ENCODE measurements around the gene MVB12B.

Gene MVB12B

DNA sequence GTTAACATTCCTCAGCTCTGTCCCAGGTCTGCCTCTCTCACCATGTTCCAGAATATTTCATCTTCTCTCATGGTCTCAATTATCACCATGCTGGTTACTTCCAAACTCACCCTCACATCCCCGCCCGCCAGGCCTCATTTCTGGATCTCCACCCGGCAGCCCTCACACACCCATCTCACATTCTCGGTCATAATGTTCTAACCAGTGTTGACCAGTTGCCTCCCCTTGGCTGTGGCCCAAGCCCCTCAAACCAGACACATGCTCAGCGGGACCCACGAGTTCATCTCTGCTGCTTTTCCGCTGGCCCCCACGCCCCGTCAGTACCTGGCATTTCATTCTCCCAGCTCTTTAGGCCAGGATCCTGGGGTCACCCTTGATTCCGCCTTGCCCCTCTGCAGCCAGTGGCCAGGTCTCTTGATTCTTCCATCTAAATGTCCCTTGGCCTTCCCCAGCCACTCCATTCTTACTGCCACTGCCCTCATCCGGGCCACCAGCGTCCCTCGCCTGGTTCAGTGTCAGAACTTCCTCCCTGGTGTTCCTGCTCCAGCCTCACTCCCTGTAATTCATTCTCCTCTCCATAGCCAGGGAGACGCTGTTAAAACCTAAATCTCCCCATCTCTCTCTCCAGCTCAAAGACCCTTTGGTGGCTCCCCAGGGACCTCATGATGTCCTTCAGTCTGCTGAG, 141.7 kb downstream of the MVB12B start:
- Histone ChIP-seq H3K27me3 (ENCODE audit: insufficient read depth, low read length) (no peaks in the 10 kb centered on the region), H3K18ac (ENCODE audit: low read length) (no peak overlapping the region), H2BK120ac (ENCODE audit: insufficient read depth, low read length, poor library complexity) (no peak overlapping the region), H3K79me1 (ENCODE audit: low read length) (no peaks in the 10 kb centered on the region), H3K79me2 (ENCODE audit: control insufficient read depth, insufficient read depth, low read length, poor library complexity) (no peaks in the 10 kb centered on the region), H4K91ac (ENCODE audit: low read depth, low read length) (no peak overlapping the region), H2AK5ac (ENCODE audit: low read length) (no peak overlapping the region), H3K4me1 (ENCODE audit: control insufficient read depth in 1 of 2, insufficient read depth in 2 of 2, low read length in 2 of 2) (peaks cover 0 to 4% of the 10 kb centered on the region in 2 experiments), H4K12ac (ENCODE audit: low read depth, low read length) (no peak overlapping the region), H3K4me2 (ENCODE audit: low read length) (no peak overlapping the region), H2BK12ac (ENCODE audit: low read length) (no peak overlapping the region), H4K8ac (ENCODE audit: low read depth, low read length) (no peak overlapping the region), H3K4ac (ENCODE audit: low read depth, low read length) (no peak overlapping the region), H3K23ac (ENCODE audit: low read length) (no peak overlapping the region), H3K4me3 (ENCODE audit: low read depth, low read length) (no peak overlapping the region), H3K14ac (ENCODE audit: low read length) (no peak overlapping the region), H2BK5ac (ENCODE audit: low read depth, low read length, poor library complexity) (no peak overlapping the region), H3K9ac (ENCODE audit: low read length) (no peak overlapping the region), H3K27ac (ENCODE audit: low read depth, low read length) (no peak overlapping the region), H3K9me3 (ENCODE audit: insufficient read depth, low read depth, low read length) (no peaks in the 10 kb centered on the region), H2AFZ (ENCODE audit: insufficient read depth, low read length, poor library complexity) (no peak overlapping the region), H3K36me3 (ENCODE audit: control insufficient read depth in 1 of 2, insufficient read depth in 2 of 2, low read length in 2 of 2) (peaks cover 3 to 4% of the 10 kb centered on the region in 2 experiments)
- no peak for DNase-seq
- no CpG with 5 or more reads among the region's 14 CpGs for WGBS (ENCODE audit: extremely low coverage, insufficient coverage, insufficient read length)

- no peak overlapping the region for H3K23ac ChIP-seq (ENCODE audit: low read length)
- H2AFZ ChIP-seq (ENCODE audit: insufficient read depth, low read length, poor library complexity), result no peak overlapping the region
- H3K4me1 ChIP-seq (ENCODE audit: control insufficient read depth in 1 of 2, insufficient read depth in 2 of 2, low read length in 2 of 2), result peaks cover 0 to 7% of the 10 kb centered on the region in 2 experiments
- no peak overlapping the region for H3K18ac ChIP-seq (ENCODE audit: low read length)
- no peaks in the 10 kb centered on the region for H3K79me2 ChIP-seq (ENCODE audit: control insufficient read depth, insufficient read depth, low read length, poor library complexity)
- H2AK5ac ChIP-seq (ENCODE audit: low read length), result no peak overlapping the region
- H3K9me3 ChIP-seq (ENCODE audit: insufficient read depth, low read depth, low read length), result no peaks in the 10 kb centered on the region
- no peak overlapping the region for H2BK12ac ChIP-seq (ENCODE audit: low read length)
- H3K14ac ChIP-seq (ENCODE audit: low read length), result no peak overlapping the region
- no peak overlapping the region for H4K8ac ChIP-seq (ENCODE audit: low read depth, low read length)
- no peak overlapping the region for H2BK120ac ChIP-seq (ENCODE audit: insufficient read depth, low read length, poor library complexity)
- no peak overlapping the region for H2BK5ac ChIP-seq (ENCODE audit: low read depth, low read length, poor library complexity)
- H3K36me3 ChIP-seq (ENCODE audit: control insufficient read depth in 1 of 2, insufficient read depth in 2 of 2, low read length in 2 of 2), result peaks cover 3 to 7% of the 10 kb centered on the region in 2 experiments
- no CpG with 5 or more reads among the region's 12 CpGs for WGBS (ENCODE audit: extremely low coverage, insufficient coverage, insufficient read length)
- no peak overlapping the region for H3K4me2 ChIP-seq (ENCODE audit: low read length)
- H3K79me1 ChIP-seq (ENCODE audit: low read length), result no peaks in the 10 kb centered on the region
- H3K27me3 ChIP-seq (ENCODE audit: insufficient read depth, low read length), result no peaks in the 10 kb centered on the region
- no peak overlapping the region for H3K9ac ChIP-seq (ENCODE audit: low read length)
- H3K4ac ChIP-seq (ENCODE audit: low read depth, low read length), result no peak overlapping the region
- H4K12ac ChIP-seq (ENCODE audit: low read depth, low read length), result no peak overlapping the region
- no peak overlapping the region for H4K91ac ChIP-seq (ENCODE audit: low read depth, low read length)
- H3K4me3 ChIP-seq (ENCODE audit: low read depth, low read length), result no peak overlapping the region
- no peak overlapping the region for H3K27ac ChIP-seq (ENCODE audit: low read depth, low read length)
- no peak for DNase-seq
Measured at GRCh38 chr9:126470241-126470993, 143.8 kb downstream of the MVB12B start.

- no CpG with 5 or more reads among the region's 17 CpGs for WGBS (ENCODE audit: extremely low coverage, insufficient coverage, insufficient read length)
- peaks cover 3 to 7% of the 10 kb centered on the region in 2 experiments for H3K36me3 ChIP-seq (ENCODE audit: control insufficient read depth in 1 of 2, insufficient read depth in 2 of 2, low read length in 2 of 2)
Measured at GRCh38 chr9:126471084-126471624, 144.5 kb downstream of the MVB12B start.

GRCh38 chr9:126472198-126472947, 145.7 kb downstream of the MVB12B start:
- H3K14ac ChIP-seq (ENCODE audit: low read length), result no peak overlapping the region
- no peak overlapping the region for H4K12ac ChIP-seq (ENCODE audit: low read depth, low read length)
- H2BK5ac ChIP-seq (ENCODE audit: low read depth, low read length, poor library complexity), result no peak overlapping the region
- H3K4ac ChIP-seq (ENCODE audit: low read depth, low read length), result no peak overlapping the region
- WGBS (ENCODE audit: extremely low coverage, insufficient coverage, insufficient read length), result no CpG with 5 or more reads among the region's 7 CpGs
- no peak overlapping the region for H2AK5ac ChIP-seq (ENCODE audit: low read length)
- no peak overlapping the region for H3K4me2 ChIP-seq (ENCODE audit: low read length)
- no peaks in the 10 kb centered on the region for H3K27me3 ChIP-seq (ENCODE audit: insufficient read depth, low read length)
- no peak overlapping the region for H2AFZ ChIP-seq (ENCODE audit: insufficient read depth, low read length, poor library complexity)
- H3K9ac ChIP-seq (ENCODE audit: low read length), result no peak overlapping the region
- no peak overlapping the region for H4K8ac ChIP-seq (ENCODE audit: low read depth, low read length)
- H3K4me1 ChIP-seq (ENCODE audit: control insufficient read depth in 1 of 2, insufficient read depth in 2 of 2, low read length in 2 of 2), result peaks cover 0 to 9% of the 10 kb centered on the region in 2 experiments
- no peak for DNase-seq
- peaks cover 3 to 7% of the 10 kb centered on the region in 2 experiments for H3K36me3 ChIP-seq (ENCODE audit: control insufficient read depth in 1 of 2, insufficient read depth in 2 of 2, low read length in 2 of 2)
- no peak overlapping the region for H3K27ac ChIP-seq (ENCODE audit: low read depth, low read length)
- H3K79me2 ChIP-seq (ENCODE audit: control insufficient read depth, insufficient read depth, low read length, poor library complexity), result no peaks in the 10 kb centered on the region
- peaks cover 3% of the 10 kb centered on the region for H3K9me3 ChIP-seq (ENCODE audit: insufficient read depth, low read depth, low read length)
- no peak overlapping the region for H3K18ac ChIP-seq (ENCODE audit: low read length)
- peak overlapping the region; percentile 41 for H2BK120ac ChIP-seq (ENCODE audit: insufficient read depth, low read length, poor library complexity)
- no peaks in the 10 kb centered on the region for H3K79me1 ChIP-seq (ENCODE audit: low read length)
- no peak overlapping the region for H3K4me3 ChIP-seq (ENCODE audit: low read depth, low read length)
- no peak overlapping the region for H3K23ac ChIP-seq (ENCODE audit: low read length)
- no peak overlapping the region for H4K91ac ChIP-seq (ENCODE audit: low read depth, low read length)
- H2BK12ac ChIP-seq (ENCODE audit: low read length), result no peak overlapping the region

More at GRCh38 chr9:126471084-126471624, 144.5 kb downstream of the MVB12B start:
- no peak overlapping the region for H3K14ac ChIP-seq (ENCODE audit: low read length)
- H3K4ac ChIP-seq (ENCODE audit: low read depth, low read length), result no peak overlapping the region
- no peak overlapping the region for H4K12ac ChIP-seq (ENCODE audit: low read depth, low read length)
- H2AFZ ChIP-seq (ENCODE audit: insufficient read depth, low read length, poor library complexity), result no peak overlapping the region
- no peaks in the 10 kb centered on the region for H3K79me2 ChIP-seq (ENCODE audit: control insufficient read depth, insufficient read depth, low read length, poor library complexity)
- peak; percentile 31 to 40 for DNase-seq
- H3K9ac ChIP-seq (ENCODE audit: low read length), result no peak overlapping the region
- no peak overlapping the region for H3K4me3 ChIP-seq (ENCODE audit: low read depth, low read length)
- no peak overlapping the region for H4K91ac ChIP-seq (ENCODE audit: low read depth, low read length)
- H3K27me3 ChIP-seq (ENCODE audit: insufficient read depth, low read length), result no peaks in the 10 kb centered on the region
- no peak overlapping the region for H2BK120ac ChIP-seq (ENCODE audit: insufficient read depth, low read length, poor library complexity)
- no peak overlapping the region for H3K27ac ChIP-seq (ENCODE audit: low read depth, low read length)
- H3K23ac ChIP-seq (ENCODE audit: low read length), result no peak overlapping the region
- H3K18ac ChIP-seq (ENCODE audit: low read length), result no peak overlapping the region
- no peak overlapping the region for H2BK12ac ChIP-seq (ENCODE audit: low read length)
- no peak overlapping the region for H3K4me2 ChIP-seq (ENCODE audit: low read length)
- H3K9me3 ChIP-seq (ENCODE audit: insufficient read depth, low read depth, low read length), result no peaks in the 10 kb centered on the region
- peaks cover 0 to 9% of the 10 kb centered on the region in 2 experiments for H3K4me1 ChIP-seq (ENCODE audit: control insufficient read depth in 1 of 2, insufficient read depth in 2 of 2, low read length in 2 of 2)
- no peak overlapping the region for H4K8ac ChIP-seq (ENCODE audit: low read depth, low read length)
- no peak overlapping the region for H2BK5ac ChIP-seq (ENCODE audit: low read depth, low read length, poor library complexity)
- H3K79me1 ChIP-seq (ENCODE audit: low read length), result no peaks in the 10 kb centered on the region
- H2AK5ac ChIP-seq (ENCODE audit: low read length), result no peak overlapping the region
